Head of caudate nucleus (tissue), 42 donors: ENCODE data around the gene OR5D18.
"Not testable (repeated sequence)": the region's sequence is repeated elsewhere in the genome, so short reads cannot be mapped to it uniquely, and the experiment has no call there.

Source experiments
- DNase-seq, 42 donors: peaks; one replicate each; pipeline versions ENCODE4 v3.0.0 to v3.0.0-alpha.2; 2020 to 2021; ENCODE audit warnings: mixed read lengths in 7 of 42
- intact Hi-C: fragments of 100-400 bp; cut with DNase I; formaldehyde crosslinking; loops from one replicate; pipeline ENCODE4 v1.15.0; 2022

The OR5D18 gene

DNA sequence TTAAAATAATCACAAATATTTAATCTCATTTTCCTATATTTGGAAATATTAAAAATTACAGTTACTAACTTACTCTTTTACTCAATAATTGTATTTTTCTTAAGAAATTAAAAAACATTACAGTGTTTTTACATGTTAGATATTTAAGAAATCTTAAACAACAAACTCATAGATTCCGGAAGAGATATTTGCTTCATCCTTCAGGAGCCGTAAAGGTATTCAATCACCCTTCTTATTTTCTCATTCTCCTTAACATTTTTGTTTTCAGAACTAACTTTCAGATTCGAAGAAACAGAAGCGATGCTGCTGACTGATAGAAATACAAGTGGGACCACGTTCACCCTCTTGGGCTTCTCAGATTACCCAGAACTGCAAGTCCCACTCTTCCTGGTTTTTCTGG is at the start of gene OR5D18:
Gene OR5D18, plus strand, starts transcription at position 301 of the 400 bp plus-strand sequence. Its CDS starts 0 bp downstream, at position 301.
- no peak for DNase-seq

GRCh38 chr11:55773138-55773537 is 46.3 kb upstream of the OR5D18 start, which contains the start of gene OR5D13:
Gene OR5D13 (plus strand): TSS chr11:55773438. CDS start chr11:55773438, 0 bp downstream.
- intact Hi-C loops = no loop called here
- no peak for DNase-seq

More for the DNA sequence above, at the start of gene OR5D18:
- intact Hi-C loops = no loop called here

GRCh38 chr11:55791606-55792005 is 27.8 kb upstream of the OR5D18 start:
- intact Hi-C loops = no loop called here

DNA sequence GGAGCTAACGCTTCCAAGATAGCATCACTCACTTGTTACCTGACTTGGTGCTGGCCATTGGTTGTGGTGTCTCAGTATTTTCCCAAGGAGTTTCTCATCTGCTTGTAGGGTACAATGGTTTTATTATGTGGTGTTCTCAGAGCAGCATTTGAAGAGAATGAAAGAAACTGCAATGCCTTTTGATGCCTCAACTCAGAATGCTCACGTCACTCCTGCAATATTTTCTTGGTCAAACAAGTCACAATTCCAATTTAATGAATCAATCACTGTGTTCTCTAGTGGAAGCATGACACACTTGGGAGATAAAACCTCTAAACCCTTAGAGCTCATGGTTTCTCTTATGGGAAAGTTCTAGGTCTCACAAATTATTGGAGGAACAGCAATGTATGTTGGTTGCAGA is 26.1 kb upstream of the OR5D18 start:
- intact Hi-C loops = no loop called here
- no peak for DNase-seq

More at GRCh38 chr11:55791606-55792005, 27.8 kb upstream of the OR5D18 start:
- DNase-seq = no peak

DNA sequence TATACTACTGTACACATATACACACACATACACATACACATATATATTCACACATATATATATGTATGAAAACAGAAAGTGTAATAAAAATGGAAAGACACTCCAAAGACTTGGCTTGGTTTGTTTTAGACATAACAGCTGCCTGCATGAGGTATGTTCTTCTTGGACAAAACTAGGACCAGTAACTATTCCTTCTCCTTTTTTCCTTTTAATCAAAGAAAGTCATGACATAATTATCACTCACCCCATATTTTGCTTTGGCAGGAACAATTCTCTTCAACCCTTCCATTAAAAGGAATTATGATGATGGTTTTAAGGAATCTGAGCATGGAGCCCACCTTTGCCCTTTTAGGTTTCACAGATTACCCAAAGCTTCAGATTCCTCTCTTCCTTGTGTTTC is 24.2 kb upstream of the OR5D18 start, which contains the start of gene OR5D14:
Gene OR5D14, plus strand, starts transcription at position 301 of the 400 bp plus-strand sequence. Its CDS starts 0 bp downstream, at position 301.
- intact Hi-C loops = no loop called here
- no peak for DNase-seq

DNA sequence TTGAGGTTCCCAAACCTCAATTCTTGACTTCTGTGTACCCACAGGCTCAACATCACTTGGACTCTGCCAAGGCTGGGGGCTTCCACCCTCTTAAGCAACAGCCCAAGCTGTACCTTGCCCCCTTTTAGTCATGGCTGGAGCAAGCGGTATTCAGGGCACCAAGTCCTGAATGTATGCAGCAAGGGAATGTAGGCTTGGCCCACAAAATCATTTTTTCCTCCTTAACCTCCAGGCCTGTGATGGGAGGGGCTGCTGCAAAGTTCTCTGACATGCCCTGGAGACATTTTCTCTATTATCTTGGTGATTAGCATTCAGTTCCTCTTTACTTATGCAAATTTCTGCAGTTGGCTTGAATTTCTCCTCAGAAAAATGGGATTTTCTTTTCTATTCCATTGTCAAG is 13.2 kb upstream of the OR5D18 start:
- intact Hi-C loops = no loop called here
- DNase-seq = no peak

DNA sequence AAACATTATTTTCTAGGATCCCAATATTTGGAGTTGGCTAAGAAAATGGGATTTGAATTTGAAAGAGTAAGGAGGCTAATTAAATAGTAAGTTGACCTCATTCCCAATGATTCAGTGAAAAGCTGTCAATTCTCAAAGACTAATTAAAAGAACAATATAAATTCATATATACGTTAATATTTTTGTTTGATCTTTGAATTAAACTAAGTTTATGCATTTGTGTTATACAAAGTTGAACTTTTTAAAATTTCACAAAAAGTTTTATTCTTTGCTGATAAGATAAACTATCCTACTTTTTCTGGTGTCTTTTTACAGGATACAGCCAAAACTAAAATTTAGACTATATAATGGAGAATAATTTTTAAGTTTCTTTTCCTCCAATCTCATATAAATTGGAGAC is 8.4 kb upstream of the OR5D18 start, which contains the start of gene OR5L1:
Gene OR5L1, plus strand, starts transcription at position 301 of the 400 bp plus-strand sequence. CDS start 100 bp downstream, outside the sequence.
- intact Hi-C loops = no loop called here
- DNase-seq = no peak

DNA sequence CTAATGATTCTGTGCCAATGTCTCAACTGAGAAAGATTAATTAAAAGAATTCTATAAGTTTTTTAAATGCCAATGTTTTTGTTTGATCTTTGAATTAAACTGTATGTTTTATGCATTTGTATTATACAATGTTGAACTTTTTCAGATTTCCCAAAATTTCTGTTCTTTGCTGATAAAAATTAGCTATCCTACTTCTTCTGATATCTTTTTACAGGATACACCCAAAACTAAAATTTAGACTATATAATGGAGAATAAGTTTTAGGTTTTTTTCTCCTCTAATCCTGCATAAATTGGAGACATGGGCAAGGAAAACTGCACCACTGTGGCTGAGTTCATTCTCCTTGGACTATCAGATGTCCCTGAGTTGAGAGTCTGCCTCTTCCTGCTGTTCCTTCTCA is 7.5 kb downstream of the OR5D18 start, which contains the start of gene OR5L2:
Gene OR5L2, plus strand, starts transcription at position 301 of the 400 bp plus-strand sequence. Its CDS starts 0 bp downstream, at position 301.
- intact Hi-C loops = no loop called here
- DNase-seq = no peak

GRCh38 chr11:55838452-55838851 is 19.0 kb downstream of the OR5D18 start, which contains the start of gene OR5D16:
Gene OR5D16 (plus strand): TSS chr11:55838752. CDS start chr11:55838752, 0 bp downstream.
- no peak for DNase-seq
- intact Hi-C loops = no loop called here

- intact Hi-C loops = no loop called here
- DNase-seq = no peak
Observed at GRCh38 chr11:55847453-55847852, 28.0 kb downstream of the OR5D18 start.

DNA sequence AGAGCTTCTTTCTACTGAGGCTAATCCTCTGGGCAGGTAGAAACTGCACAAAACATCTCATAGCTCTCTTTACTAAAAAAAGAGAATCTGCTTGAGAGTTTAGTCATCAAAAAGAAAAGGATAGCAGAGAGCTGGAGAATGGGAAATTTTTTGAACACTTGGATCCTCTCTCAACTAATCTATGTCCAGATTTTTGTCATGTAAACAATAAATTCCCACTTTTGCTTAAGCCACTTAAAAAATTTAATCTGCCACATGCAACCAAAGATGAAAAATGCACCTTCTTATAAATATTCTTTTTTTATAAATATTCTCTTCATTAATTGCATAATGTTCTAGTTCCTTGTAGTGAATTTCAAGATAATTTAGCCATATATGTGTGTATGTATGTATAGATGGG is 29.6 kb downstream of the OR5D18 start:
- intact Hi-C loops = no loop called here
- no peak for DNase-seq

- DNase-seq = no peak
- intact Hi-C loops = no loop called here
Observed at GRCh38 chr11:55852141-55852540, 32.7 kb downstream of the OR5D18 start.

- intact Hi-C loops = no loop called here
- no peak for DNase-seq
Observed at GRCh38 chr11:55854704-55855103, 35.3 kb downstream of the OR5D18 start.

GRCh38 chr11:55867354-55867753 is 47.9 kb downstream of the OR5D18 start:
- not testable (repeated sequence) for DNase-seq

More at GRCh38 chr11:55867354-55867753, 47.9 kb downstream of the OR5D18 start:
- intact Hi-C loops = not testable (repeated sequence)
